SJSA1 (cell line): ENCODE data around the gene TACC2. TPM values are rescaled to one million over a fixed set of nuclear protein-coding genes. Genes with fewer than 3 reads are reported as not detected.
A peak's percentile ranks its signal among the peaks of the same experiment; 100 is the strongest.

ENCODE experiments used
- DNase-seq, 2 experiments: peaks; one replicate each; pipeline ENCODE4 v3.0.0-alpha.2; 2015 to 2020; ENCODE audit warnings: low spot score in 2 of 2, low read depth in 1 of 2
- H3K27ac ChIP-seq: fragments of 250-450 bp; sonication (Bioruptor Pico); 2 replicates; pipeline ENCODE4 v1.5.1; 2020; ENCODE audit warnings: mild to moderate bottlenecking, moderate library complexity
- H3K27me3 ChIP-seq: fragments of 250-450 bp; sonication (Bioruptor Pico); replicated peaks from 2 replicates; pipeline ENCODE4 v1.5.1; 2020; ENCODE audit warnings: mild to moderate bottlenecking, moderate library complexity
- H3K36me3 ChIP-seq: fragments of 250-450 bp; sonication (Bioruptor Pico); 2 replicates; pipeline ENCODE4 v1.5.1; 2020; ENCODE audit warnings: mild to moderate bottlenecking
- H3K4me1 ChIP-seq: fragments of 250-450 bp; sonication (Bioruptor Pico); replicated peaks from 2 replicates; pipeline ENCODE4 v1.6.1; 2021; ENCODE audit warnings: mild to moderate bottlenecking
- H3K4me3 ChIP-seq: fragments of 250-450 bp; sonication (Bioruptor Pico); 2 replicates; pipeline ENCODE4 v1.5.1; 2020; ENCODE audit warnings: mild to moderate bottlenecking
- H3K9me3 ChIP-seq: fragments of 250-450 bp; sonication (Bioruptor Pico); replicated peaks from 2 replicates; pipeline ENCODE4 v1.5.1; 2020; ENCODE audit warnings: mild to moderate bottlenecking
- total RNA-seq: library from RNA; depleted of rRNA; stranded (reverse); fragments of >200 nt; shearing (Covaris generic); gene quantifications from 2 replicates; pipeline ENCODE4 v1.2.3, GENCODE V29; 2014

Gene TACC2
- total RNA-seq, 1 experiment from 2014 or later = 4.9 TPM

GRCh38 chr10:122157451-122157850, 168.5 kb downstream of the TACC2 start:
- no peak overlapping the region for H3K4me3 ChIP-seq
- H3K9me3 ChIP-seq = no peaks in the 10 kb centered on the region
- H3K36me3 ChIP-seq = no peaks in the 10 kb centered on the region
- no peak overlapping the region for H3K27ac ChIP-seq
- DNase-seq = no peak
- no peaks in the 10 kb centered on the region for H3K27me3 ChIP-seq
- H3K4me1 ChIP-seq = no peaks in the 10 kb centered on the region

GRCh38 chr10:122158362-122158761, 169.4 kb downstream of the TACC2 start:
- no peaks in the 10 kb centered on the region for H3K27me3 ChIP-seq
- H3K36me3 ChIP-seq = no peaks in the 10 kb centered on the region
- no peak overlapping the region for H3K27ac ChIP-seq
- no peak overlapping the region for H3K4me3 ChIP-seq
- H3K9me3 ChIP-seq = no peaks in the 10 kb centered on the region
- H3K4me1 ChIP-seq = peaks cover 4% of the 10 kb centered on the region
- no peak for DNase-seq

GRCh38 chr10:122159141-122159970, 170.4 kb downstream of the TACC2 start:
- Histone ChIP-seq H3K36me3 (no peaks in the 10 kb centered on the region), H3K27ac (no peak overlapping the region), H3K4me1 (peaks cover 8% of the 10 kb centered on the region), H3K9me3 (no peaks in the 10 kb centered on the region), H3K4me3 (no peak overlapping the region), H3K27me3 (no peaks in the 10 kb centered on the region)
- no peak for DNase-seq

GRCh38 chr10:122161795-122162194, 172.8 kb downstream of the TACC2 start:
- Histone ChIP-seq H3K4me3 (no peak overlapping the region), H3K27ac (no peak overlapping the region), H3K27me3 (no peaks in the 10 kb centered on the region), H3K9me3 (no peaks in the 10 kb centered on the region), H3K4me1 (peaks cover 8% of the 10 kb centered on the region), H3K36me3 (no peaks in the 10 kb centered on the region)
- no peak for DNase-seq

GRCh38 chr10:122162671-122163173, 173.8 kb downstream of the TACC2 start:
- Histone ChIP-seq H3K9me3 (no peaks in the 10 kb centered on the region), H3K4me3 (no peak overlapping the region), H3K36me3 (no peaks in the 10 kb centered on the region), H3K27ac (no peak overlapping the region), H3K27me3 (no peaks in the 10 kb centered on the region), H3K4me1 (peaks cover 8% of the 10 kb centered on the region)
- no peak for DNase-seq

GRCh38 chr10:122163174-122164022, 174.4 kb downstream of the TACC2 start:
- Histone ChIP-seq H3K27me3 (no peaks in the 10 kb centered on the region), H3K9me3 (no peaks in the 10 kb centered on the region), H3K4me3 (peak overlapping the region; percentile 42), H3K4me1 (peaks cover 8% of the 10 kb centered on the region), H3K36me3 (no peaks in the 10 kb centered on the region), H3K27ac (no peak overlapping the region)
- peak in 1 of 2 experiments; percentile 62 for DNase-seq

GRCh38 chr10:122164023-122164601, 175.1 kb downstream of the TACC2 start:
- Histone ChIP-seq H3K27me3 (no peaks in the 10 kb centered on the region), H3K4me1 (peaks cover 8% of the 10 kb centered on the region), H3K27ac (no peak overlapping the region), H3K4me3 (peak overlapping the region; percentile 42), H3K9me3 (no peaks in the 10 kb centered on the region), H3K36me3 (no peaks in the 10 kb centered on the region)
- DNase-seq = no peak

- Histone ChIP-seq H3K36me3 (no peaks in the 10 kb centered on the region), H3K4me3 (no peak overlapping the region), H3K4me1 (peaks cover 8% of the 10 kb centered on the region), H3K27ac (no peak overlapping the region), H3K27me3 (no peaks in the 10 kb centered on the region), H3K9me3 (no peaks in the 10 kb centered on the region)
- DNase-seq = no peak
Observed at GRCh38 chr10:122164815-122165483, 176.0 kb downstream of the TACC2 start.

GRCh38 chr10:122165484-122166276, 176.7 kb downstream of the TACC2 start:
- no peak for DNase-seq
- Histone ChIP-seq H3K27ac (no peak overlapping the region), H3K9me3 (no peaks in the 10 kb centered on the region), H3K36me3 (no peaks in the 10 kb centered on the region), H3K4me1 (peaks cover 8% of the 10 kb centered on the region), H3K27me3 (no peaks in the 10 kb centered on the region), H3K4me3 (no peak overlapping the region)

GRCh38 chr10:122168101-122168500, 179.1 kb downstream of the TACC2 start:
- no peak overlapping the region for H3K4me3 ChIP-seq

GRCh38 chr10:122168598-122169394, 179.8 kb downstream of the TACC2 start:
- no peaks in the 10 kb centered on the region for H3K27me3 ChIP-seq
- no peak for DNase-seq
- peaks cover 7% of the 10 kb centered on the region for H3K4me1 ChIP-seq
- no peaks in the 10 kb centered on the region for H3K36me3 ChIP-seq
- H3K9me3 ChIP-seq = no peaks in the 10 kb centered on the region
- no peak overlapping the region for H3K27ac ChIP-seq
- no peak overlapping the region for H3K4me3 ChIP-seq

More at GRCh38 chr10:122168101-122168500, 179.1 kb downstream of the TACC2 start:
- H3K27ac ChIP-seq = no peak overlapping the region
- H3K9me3 ChIP-seq = no peaks in the 10 kb centered on the region
- no peaks in the 10 kb centered on the region for H3K36me3 ChIP-seq
- DNase-seq = no peak
- H3K4me1 ChIP-seq = peaks cover 14% of the 10 kb centered on the region
- H3K27me3 ChIP-seq = no peaks in the 10 kb centered on the region

- Histone ChIP-seq H3K27ac (no peak overlapping the region), H3K36me3 (no peaks in the 10 kb centered on the region), H3K4me3 (no peak overlapping the region), H3K27me3 (no peaks in the 10 kb centered on the region), H3K9me3 (no peaks in the 10 kb centered on the region), H3K4me1 (peaks cover 7% of the 10 kb centered on the region; the same call in 1 of the 2 replicates)
- no peak for DNase-seq
Observed at GRCh38 chr10:122170802-122171201, 181.8 kb downstream of the TACC2 start.
